Measurements from ENCODE around the gene TMEM52. TPM values are rescaled to one million over a fixed set of nuclear protein-coding genes. Genes with fewer than 3 reads are reported as not detected.

Gene TMEM52
- total and polyA plus RNA-seq, 2 of the 13 experiments (the other 11 are each of a cell fraction or from before 2014, with no cell fraction given) = 13.2 to 18.7 TPM

DNA sequence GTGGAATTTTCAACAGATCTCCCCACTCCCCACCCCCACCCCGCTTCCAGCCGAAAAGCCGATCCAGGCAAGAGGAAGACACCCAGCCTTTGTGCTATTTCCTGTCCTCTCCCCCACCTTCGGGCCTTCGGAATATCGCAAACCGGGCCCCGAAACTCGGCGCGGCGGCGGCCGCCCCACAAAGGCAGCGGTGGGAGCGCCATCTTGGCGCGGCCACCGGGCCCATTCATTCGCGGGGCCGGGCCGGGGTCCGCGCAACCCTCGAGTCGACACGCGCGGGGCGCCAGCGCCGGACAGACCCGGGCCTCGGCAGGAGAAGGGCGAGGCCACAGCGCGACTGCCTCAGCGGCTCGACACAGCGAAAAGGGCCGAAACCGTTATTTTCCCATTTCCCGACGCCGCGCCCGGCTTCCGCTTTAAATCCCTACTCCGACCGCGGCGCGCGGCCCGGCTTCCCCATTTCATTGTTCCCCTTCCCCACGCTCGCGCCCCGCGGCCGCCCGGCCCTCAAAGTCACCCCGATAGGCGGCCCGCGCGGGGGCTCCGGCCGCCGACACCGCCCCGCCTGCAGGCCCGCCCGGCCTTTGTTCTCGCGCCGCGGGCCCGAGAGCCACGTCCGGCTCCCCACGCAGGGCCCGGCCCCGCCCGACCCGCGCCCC, 29.1 kb downstream of the TMEM52 start (continued):
- TF ChIP-seq, protein P1, sequence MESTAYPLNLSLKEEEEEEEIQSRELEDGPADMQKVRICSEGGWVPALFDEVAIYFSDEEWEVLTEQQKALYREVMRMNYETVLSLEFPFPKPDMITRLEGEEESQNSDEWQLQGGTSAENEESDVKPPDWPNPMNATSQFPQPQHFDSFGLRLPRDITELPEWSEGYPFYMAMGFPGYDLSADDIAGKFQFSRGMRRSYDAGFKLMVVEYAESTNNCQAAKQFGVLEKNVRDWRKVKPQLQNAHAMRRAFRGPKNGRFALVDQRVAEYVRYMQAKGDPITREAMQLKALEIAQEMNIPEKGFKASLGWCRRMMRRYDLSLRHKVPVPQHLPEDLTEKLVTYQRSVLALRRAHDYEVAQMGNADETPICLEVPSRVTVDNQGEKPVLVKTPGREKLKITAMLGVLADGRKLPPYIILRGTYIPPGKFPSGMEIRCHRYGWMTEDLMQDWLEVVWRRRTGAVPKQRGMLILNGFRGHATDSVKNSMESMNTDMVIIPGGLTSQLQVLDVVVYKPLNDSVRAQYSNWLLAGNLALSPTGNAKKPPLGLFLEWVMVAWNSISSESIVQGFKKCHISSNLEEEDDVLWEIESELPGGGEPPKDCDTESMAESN (CRISPR knock-in tag; conservative IDR thresholded peaks at IDR 0.05) = 0 out of 2 replicates have a peak, but pooled peaks have one; percentile 22
- TF ChIP-seq ARID2 (CRISPR knock-in tag; IDR thresholded peaks at IDR 0.05; ENCODE audit: borderline replicate concordance) (no peak), PHF8 (CRISPR knock-in tag; IDR thresholded peaks at IDR 0.05) (peak; percentile 54; the same call in 1 of the 2 replicates), ZBTB3 (CRISPR knock-in tag; IDR thresholded peaks at IDR 0.05; ENCODE audit: borderline replicate concordance, low read depth) (peak; percentile 24; the same call in 1 of the 2 replicates), DNMT1 (CRISPR knock-in tag; IDR thresholded peaks at IDR 0.05) (0 out of 2 replicates have a peak, but pooled peaks have one; percentile 33), ZMYM2 (CRISPR knock-in tag; IDR thresholded peaks at IDR 0.05) (no peak), ZNF530 (CRISPR knock-in tag; IDR thresholded peaks at IDR 0.05; ENCODE audit: low read depth) (no peak)
- TF ChIP-seq, protein P2, sequence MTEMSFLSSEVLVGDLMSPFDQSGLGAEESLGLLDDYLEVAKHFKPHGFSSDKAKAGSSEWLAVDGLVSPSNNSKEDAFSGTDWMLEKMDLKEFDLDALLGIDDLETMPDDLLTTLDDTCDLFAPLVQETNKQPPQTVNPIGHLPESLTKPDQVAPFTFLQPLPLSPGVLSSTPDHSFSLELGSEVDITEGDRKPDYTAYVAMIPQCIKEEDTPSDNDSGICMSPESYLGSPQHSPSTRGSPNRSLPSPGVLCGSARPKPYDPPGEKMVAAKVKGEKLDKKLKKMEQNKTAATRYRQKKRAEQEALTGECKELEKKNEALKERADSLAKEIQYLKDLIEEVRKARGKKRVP (CRISPR knock-in tag; IDR thresholded peaks at IDR 0.05) = no peak
